Activated CD4-positive, alpha-beta T cell treated with anti-CD3 and anti-CD28 coated beads for 4 hours (primary cell): Measurements from ENCODE around the gene MAP2.

Source experiments
- DNase-seq, 2 donors: peaks; one replicate each; pipeline ENCODE4 v3.0.0-alpha.2; 2020

The MAP2 gene

DNA sequence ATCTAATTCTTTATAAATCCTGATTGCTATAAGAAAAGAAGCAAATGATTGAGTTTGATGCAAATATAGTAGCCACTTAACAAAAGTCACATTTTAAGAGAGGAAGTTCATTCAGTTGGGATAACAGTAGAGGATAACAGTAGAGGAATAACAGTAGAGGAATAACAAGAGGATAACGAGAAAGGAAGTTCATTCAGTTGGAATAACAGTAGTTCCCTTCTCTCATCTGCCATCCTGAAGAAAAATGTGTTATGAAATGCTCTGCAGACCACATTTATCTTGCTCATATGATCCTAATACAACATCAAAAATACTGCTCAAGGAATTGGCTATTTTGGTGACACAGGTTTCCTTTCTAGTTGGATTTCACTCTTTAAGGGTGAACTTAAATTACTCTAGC lies 242.4 kb downstream of the MAP2 start:
- no peak for DNase-seq

DNA sequence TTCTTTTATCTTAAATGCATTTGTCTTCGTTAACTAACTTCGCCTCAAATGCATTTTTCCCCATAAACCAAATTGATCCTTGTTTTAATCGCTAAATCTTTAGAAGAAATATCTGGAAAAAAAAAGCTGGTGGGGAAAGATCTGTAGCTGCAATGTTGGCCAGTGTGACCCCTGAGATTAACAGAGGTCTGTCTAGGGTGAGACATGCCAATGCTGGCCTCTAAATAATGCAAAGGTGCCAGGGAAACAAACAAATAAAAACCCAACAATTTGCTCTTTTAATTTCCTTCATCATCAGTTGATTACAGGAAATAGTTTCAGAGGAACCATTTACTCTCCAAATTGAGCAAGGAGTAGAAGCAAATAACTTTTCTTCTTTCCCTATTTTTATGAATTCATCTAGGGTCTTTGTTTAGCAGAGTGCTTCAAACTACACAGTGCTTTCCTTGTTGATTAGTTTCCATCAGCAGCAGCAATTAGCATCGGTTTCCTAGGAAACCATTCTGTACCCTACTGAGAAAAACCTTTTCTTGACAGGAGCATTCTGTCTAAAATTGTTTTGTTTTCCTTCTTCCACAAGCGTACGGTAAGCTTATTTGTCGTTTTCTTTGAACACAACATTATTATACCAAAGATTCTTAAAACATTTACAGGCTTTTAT lies 247.3 kb downstream of the MAP2 start:
- DNase-seq: no peak

DNA sequence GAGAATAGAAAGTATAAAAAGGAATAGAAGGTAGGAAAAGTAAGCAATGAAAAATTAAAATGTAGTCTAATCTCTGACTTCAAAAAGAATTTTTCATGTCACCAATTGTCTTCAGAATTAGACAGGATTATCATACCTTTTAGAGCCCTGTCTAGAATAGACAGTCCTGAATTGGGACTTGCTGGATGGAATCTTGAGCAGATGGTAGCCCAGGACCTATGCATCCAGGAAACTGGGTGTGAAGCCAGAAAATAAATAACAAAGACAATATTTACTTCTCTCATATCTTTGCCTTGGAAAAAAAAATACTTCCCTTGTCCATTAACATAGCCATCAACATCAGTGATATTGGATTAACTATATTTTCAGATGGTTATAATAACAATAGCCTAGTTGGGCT lies 250.0 kb downstream of the MAP2 start:
- DNase-seq: no peak

DNA sequence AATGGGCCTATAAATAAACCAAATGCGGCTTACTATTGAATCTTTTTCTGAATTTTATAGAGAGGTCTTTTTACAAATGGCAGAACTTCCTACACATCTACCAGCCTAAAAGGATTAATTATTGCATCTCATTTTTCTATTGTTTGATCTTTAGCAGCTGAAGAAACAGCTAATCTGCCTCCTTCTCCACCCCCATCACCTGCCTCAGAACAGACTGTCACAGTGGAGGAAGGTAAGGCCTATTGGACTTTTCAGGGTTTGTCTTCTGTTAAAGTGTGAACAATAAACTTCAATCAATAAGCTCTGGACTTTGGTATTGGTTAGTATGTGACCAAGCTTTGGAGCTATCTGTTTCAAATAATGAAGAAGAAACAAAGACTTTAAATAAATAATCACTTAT lies 256.7 kb downstream of the MAP2 start:
- no peak for DNase-seq

DNA sequence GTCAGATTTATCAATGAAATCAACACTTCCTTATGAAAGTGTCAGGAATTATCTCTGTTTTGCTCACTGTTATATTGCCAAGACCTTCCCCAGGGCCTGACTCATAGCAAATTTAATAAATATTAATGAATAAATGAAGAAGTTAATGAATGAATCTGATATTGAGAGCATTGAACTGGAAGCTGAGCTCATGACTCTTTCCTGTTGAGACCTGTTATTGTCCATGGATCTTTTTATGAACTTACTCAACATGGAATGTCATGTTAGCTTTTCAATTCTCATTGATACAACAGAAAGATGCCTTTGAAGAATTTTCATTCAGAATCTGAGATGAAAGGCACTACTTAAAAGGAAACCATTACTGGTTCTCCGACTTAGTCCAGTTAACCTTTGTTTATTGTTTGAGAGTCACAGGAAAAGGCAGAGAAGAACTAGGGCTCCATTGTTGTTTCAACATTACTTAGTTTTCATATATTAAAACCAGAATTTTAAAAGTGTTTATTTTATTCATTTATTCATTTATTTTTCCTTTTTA lies 257.4 kb downstream of the MAP2 start:
- DNase-seq: no peak

DNA sequence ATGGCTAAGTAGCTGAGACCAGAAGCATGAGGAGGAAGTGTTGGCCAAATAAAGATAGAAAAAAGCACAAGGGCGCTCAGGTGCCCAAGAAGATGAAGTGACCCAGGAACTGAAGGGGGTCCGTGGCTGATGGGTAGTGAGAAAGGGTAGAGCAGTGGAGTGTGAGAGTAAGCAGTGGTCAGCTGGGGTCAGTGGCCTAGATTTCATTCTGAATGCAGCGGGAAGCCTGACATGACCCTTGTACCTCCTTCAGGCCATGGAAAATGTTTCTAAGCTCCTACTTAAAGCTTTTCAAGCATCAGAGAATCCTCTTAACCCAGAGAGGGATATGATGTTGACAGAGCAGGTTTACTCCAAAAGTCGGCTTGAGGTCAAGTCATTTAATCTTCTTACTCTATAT lies 258.8 kb downstream of the MAP2 start:
- no peak for DNase-seq

DNA sequence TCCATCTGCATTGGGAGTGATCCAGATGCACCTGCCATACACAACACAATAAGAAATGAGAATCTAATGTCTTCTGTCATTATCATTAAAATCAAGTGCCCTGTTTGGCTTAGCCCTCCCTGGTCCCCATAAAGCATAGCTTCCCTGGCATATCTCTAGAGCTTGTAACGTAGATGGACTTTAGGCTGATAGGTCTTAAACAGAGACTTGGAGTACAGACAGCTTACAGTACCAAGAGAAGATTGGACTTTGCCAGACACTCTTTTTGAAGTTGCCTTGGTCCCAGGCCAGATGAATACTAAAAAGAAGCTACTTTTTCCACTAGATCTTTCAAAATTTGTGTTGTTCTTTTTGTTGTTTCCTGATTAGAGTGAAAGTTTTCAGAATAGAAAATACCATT lies 261.5 kb downstream of the MAP2 start:
- no peak for DNase-seq

DNA sequence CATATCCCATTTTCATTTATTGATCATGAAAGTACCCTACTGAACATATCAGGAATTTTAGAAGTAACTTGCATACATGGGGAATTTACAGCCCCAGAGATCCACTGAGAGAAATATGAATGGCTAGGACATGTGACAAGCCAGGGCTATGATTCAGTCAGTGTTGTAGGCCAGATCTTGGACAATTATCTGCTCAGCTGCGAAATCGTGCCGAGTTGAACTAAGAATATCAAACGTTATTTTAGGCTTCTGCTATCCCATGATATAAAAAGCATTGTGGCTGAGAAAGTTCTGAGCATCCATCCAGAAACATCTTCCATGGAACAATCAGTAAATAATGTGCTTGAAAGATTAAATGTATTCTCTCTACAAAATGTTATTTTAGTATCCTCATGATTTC lies 262.1 kb downstream of the MAP2 start:
- no peak for DNase-seq

DNA sequence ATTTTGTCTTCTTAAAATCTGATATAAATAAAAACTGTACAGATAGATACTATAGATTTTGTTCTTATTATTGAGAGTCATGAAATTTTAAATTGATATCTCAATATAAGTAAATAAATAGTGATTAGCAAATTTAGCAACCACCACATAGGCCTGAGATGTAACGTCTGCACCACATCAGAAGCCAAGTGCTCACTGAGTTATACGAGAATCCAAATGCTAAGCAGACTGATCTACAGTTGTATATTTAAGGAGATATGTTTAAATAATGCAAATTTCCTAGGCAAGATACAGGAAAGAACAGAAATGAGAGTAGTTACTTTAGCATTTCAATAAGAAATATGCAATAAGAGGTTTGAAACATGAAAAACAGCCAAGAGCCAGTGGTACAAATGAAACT lies 262.6 kb downstream of the MAP2 start:
- DNase-seq: no peak

DNA sequence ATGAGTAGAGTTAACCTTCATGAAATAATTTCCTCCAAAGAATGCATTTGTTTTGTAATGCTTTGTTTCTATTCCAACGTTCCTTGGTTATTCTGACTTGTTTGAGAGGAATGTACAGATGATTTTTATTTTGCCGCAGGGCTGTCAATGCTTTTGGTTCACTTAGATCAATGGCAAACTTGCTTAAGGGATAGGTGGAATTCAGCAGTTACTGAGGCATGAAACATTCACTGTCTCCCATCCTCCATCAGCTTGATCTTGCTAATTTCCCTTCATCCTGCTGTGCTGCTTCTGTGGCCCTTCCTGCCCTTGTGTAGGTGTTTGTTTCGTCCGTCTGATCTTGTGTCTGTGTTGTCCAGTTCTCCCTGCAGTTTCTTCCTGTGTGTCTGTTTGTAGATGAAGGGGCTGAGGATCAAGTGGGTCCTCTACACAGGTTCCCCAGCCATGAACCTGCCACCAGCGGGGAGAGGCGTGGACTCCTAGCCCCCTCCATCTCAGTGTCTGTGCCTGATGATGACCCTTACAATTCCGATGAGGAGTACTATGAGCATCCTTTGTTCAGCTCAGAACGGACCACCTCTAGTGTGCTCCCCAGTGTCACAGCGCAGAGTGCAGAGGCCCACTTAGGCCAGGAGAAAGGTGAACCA lies 263.6 kb downstream of the MAP2 start:
- no peak for DNase-seq

DNA sequence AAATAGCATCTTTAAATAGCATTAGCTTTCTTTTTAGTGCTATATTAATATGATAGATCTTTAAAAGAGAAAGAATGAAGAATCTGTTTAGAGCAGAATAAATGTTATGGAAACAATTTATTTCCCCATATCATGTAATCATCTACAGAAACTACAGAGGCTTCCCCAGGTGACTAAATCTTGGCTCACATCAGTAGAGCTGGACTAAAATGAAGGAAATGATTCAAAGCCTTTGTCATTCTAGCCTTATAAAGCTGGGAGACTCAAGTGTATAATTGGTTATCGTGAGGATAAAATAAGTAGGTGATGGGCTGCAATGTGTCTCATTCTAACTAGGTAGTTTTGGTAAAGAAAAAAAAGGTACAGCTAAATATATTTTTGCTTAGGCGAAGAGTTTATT lies 264.5 kb downstream of the MAP2 start:
- no peak for DNase-seq

DNA sequence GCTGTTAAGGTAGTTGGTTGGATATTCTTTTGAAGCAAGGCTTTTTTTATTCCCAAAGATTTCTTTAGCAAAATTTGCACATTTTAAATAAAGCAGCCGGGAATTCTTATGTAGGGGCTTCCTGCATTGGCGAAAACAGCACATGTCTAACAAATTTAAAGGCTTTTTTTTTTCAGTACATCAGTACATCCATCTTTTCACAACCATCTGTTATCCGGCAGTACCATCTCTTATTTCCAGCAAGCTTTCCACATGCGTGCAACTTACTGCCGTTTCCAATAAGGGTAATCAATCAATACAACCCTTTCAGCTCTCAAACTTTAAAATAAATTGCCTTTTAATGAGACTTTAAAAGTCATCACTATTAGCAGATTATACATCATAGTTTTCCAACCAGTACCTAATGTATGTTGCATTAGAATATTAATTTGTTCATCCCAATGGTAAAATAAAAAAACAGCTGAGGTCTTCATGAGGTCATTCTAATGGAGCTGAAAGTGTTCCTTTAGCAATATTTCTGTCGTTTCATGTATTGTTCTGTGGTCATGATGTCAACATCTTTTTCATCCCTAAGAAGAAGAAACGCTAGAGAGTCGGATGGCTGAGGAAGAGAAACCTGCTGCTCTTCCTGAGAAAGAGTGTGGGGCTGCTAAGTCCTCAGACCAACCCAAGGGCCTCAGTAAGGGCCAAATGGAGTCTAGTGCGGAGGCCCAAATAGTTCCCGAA lies 266.3 kb downstream of the MAP2 start:
- no peak for DNase-seq

DNA sequence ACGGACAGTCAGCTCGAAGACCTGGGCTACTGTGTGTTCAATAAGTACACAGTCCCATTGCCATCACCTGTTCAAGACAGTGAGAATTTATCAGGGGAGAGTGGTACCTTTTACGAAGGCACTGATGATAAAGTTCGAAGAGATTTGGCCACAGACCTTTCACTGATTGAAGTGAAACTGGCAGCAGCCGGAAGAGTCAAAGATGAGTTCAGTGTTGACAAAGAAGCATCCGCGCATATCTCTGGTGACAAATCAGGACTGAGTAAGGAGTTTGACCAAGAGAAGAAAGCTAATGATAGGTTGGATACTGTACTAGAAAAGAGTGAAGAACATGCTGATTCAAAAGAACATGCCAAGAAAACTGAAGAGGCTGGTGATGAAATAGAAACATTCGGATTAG lies 270.9 kb downstream of the MAP2 start:
- DNase-seq: no peak

DNA sequence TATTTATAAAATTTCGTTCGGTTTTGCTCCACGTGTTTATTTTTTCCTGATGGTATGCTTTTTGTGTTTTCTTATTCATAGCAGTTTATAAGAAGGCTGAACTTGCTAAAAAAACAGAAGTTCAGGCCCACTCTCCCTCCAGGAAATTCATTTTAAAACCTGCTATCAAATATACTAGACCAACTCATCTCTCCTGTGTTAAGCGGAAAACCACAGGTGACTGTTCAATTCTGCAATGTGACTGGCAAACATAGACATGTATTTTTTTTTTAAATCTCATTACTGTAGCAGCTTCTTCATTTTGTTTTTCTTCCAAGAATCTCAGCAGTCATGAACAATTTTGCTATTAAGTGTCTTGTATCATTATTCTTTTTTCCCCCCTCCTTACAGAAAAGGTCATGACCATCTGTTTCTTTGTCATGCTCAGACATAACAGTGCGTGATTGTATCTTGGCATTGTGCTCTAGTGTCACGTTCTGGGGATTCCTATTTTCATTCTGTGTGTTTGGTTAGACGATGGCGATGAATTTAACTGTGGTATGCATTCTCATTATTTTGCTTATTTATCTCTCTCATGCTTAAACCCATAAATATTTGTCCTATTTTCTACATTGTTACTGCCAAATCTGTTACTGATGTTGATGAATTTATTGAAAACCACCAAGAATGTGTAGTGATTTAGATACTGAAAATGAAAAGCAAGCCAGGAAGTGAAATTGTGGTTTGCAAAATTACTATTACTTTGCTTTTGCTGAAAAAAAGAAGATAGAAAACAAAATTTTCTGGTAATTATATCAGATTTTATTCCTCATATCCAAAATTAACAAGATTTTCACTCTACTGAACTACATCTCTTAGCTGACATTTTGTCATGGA lies 273.2 kb downstream of the MAP2 start:
- no peak for DNase-seq

DNA sequence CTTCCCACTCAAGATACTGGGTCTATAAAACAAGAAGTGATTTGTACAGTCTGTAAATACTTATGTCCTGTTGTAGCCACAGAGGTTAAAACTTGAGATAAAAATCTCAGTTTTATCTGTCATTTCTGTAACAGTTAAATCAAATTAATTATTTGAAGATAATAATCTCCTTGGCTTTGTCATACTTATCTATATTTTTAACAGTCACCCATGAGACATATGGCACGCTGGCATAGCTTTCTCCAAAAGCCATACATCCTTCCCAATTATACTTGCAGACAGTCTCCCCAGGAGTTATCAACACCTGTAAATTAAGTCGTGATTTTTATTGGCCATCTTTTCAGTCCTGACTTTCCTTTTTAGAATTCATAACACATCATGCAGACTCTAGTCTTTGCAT lies 278.9 kb downstream of the MAP2 start:
- no peak for DNase-seq

DNA sequence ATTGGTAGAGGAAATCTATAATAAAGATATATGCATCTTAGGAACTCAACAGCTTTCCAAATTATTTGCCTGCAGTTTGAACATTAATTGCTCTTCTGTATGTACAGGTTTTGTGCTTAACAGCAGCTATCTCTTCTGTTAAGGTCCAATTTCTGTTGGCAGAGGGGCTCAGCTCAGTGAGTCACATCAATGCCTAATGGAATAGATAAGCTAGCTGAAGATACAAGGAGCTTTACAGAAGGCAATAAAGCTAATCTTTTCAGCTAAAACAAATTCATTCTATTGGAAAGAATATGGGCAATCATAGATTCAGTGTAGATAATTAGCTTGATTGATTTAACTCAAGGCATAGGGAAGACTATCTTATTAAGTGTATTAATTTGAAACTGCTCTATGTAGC lies 289.4 kb downstream of the MAP2 start:
- no peak for DNase-seq

DNA sequence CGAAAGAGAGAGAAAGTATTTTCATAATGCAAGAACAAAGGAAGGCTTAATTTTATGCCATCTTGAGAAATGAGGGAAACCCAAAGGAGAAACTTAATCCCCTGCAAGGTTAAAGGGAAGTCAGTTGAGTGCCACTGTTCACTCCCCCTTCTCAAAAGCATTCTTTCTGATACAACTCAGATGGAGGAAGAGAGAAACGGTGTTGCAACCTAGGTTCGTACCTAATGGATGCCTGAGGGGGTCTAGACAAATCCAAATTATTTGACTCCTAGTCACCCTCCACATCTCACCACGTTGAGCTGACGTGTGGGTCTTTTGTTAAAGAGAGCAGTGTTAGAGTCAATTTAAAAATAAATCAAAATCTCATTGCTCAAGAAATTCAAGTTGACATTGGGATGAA lies 295.2 kb downstream of the MAP2 start:
- no peak for DNase-seq

DNA sequence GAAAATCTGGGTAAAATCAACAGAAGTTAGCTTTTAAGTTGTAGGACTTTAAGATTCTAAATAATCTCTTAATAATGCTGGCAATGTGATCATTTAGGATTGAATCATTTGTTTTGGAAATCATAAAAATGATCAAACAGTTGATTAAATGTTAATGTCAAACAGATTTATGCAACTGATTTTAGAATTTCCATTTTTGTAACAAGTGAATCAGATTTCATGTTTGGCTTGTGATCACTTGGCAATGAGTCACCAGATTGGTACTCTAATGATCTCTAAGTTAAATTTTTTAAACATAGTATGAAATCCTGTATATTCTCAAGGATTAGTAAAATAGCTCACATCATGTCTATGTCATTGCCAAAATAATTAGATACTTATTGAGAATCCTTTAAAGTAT lies 297.6 kb downstream of the MAP2 start:
- no peak for DNase-seq

DNA sequence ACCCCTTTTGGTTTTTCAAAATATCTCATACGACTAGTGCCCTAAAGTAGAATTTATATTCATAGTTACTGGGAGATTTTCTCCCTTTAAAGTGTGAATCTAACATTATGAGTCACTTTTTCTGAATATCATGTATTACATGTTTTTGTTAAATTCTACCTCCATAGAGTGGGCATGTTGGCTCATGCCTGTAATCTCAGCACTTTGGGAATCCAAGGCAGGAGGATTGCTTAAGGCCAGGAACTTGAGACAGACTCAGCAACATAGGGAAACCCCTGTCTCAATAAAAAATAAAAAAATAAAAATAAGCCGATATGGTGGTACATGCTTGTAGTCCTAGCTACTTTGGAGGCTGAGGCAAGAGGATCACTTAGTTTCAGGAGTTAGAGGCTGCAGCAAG lies 302.5 kb downstream of the MAP2 start:
- DNase-seq: no peak

DNA sequence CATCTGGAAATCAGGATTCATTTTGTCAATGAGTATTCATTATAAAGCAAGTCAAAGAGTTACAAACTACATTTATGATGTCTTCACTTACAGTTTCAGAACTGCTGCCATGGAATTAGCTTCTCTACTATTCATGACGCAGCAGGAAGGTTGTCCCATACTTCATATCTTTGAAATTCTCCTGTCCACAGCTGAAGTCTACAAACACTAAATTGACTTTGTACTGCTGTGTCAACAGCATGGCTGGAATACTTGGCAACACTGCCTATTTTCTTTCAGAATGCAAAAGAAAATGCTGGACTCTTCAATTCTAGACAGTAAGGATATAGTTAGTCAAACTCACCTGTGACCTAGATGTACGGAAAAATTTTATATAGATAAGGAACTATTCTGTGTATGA lies 303.2 kb downstream of the MAP2 start:
- no peak for DNase-seq

DNA sequence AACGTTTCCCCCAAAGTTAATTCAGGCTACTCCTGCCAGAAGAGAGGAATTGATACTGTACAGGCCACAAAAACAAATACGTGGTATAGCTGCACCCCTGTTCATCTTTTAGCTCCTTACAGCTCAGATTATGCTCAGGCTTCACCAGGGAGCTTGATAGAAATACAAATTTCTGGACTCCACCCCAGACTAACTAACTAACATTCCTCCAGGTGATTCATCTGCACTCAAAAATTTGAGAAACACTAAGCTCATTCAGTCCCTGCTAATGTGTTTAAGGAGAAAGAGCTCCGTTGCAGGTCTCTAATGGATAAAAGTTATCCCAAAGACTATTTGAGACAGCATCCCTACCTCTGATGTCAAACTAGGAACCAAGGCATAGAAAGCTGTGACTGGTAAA lies 311.0 kb downstream of the MAP2 start:
- no peak for DNase-seq

DNA sequence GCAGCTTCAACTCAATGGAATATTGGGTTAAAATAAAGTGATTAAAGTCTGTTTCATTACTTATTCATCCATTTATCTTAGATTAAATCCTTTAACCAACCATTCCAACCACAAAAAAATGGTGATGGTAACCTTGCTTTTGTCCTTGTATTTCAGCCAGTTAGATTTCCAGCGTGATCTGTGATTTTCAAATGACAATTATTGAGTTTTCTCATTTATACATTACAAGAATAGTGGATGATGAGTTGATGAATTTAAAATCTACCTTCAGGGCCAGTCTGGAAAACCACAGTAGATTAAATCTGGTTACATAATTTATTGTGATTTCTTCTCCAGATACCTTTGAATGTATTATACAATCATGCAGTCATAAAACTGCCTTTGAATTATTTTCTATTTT lies 318.1 kb downstream of the MAP2 start:
- DNase-seq: no peak

DNA sequence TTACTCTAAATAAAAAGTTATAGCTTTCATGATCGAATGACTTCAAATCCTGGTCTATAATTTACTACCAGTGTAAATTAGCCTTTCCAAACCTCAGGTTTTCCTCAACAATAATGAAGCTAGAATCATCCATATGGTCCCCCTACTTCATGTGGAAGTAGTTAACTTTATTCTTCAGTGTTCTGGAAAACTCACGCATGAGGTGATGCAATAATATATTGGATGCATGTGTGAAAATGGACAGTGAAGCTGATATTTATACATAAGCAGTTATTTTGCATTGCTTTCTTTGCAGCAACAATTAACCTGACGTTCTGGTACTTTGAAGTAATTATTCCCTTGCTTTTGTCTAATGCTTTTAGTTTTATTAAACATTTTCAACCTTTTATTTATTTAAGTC lies 329.2 kb downstream of the MAP2 start:
- DNase-seq: no peak
